Lung (tissue), 12 donors: Measurements from ENCODE around the gene PDCD6IP. TPM values are rescaled to one million over a fixed set of nuclear protein-coding genes. Genes with fewer than 3 reads are reported as not detected.

Source experiments
- ATAC-seq: fragments of 200-7000 bp; cut with Tn5 transposase; one replicate; pipeline ENCODE4 v1.9.1; 2020; ENCODE audit warnings: moderate number of reproducible peaks; ENCODE audit not compliant: insufficient read depth, low FRiP score
- DNase-seq, 3 donors: peaks; one replicate each; pipeline ENCODE4 v3.0.0-alpha.2; 2013 to 2017
- H3K27ac ChIP-seq, 2 donors: one replicate each; pipeline ENCODE4 v1.5.1; 2013; ENCODE audit warnings: mild to moderate bottlenecking in 2 of 2, moderate library complexity in 2 of 2, control low read depth in 1 of 2, inconsistent platforms in 1 of 2, low read depth in 1 of 2, low read length in 1 of 2
- H3K27me3 ChIP-seq, 3 donors: one replicate each; pipeline ENCODE4 v1.5.1; 2013; ENCODE audit warnings: low read length in 2 of 3; ENCODE audit not compliant: control insufficient read depth in 3 of 3, insufficient read depth in 3 of 3
- H3K36me3 ChIP-seq, 4 donors: one replicate each; pipeline ENCODE4 v1.5.1; 2013; ENCODE audit warnings: low read length in 4 of 4, mild to moderate bottlenecking in 1 of 4, moderate library complexity in 1 of 4; ENCODE audit not compliant: control insufficient read depth in 4 of 4, insufficient read depth in 4 of 4
- H3K4me1 ChIP-seq, 5 donors: one replicate each; pipeline ENCODE4 v1.5.1; 2013; ENCODE audit warnings: low read length in 5 of 5, mild to moderate bottlenecking in 2 of 5, moderate library complexity in 1 of 5; ENCODE audit not compliant: control insufficient read depth in 5 of 5, insufficient read depth in 5 of 5
- H3K4me3 ChIP-seq: one replicate; pipeline ENCODE4 v1.5.1; 2013; ENCODE audit warnings: mild to moderate bottlenecking, control low read depth, moderate library complexity
- H3K9ac ChIP-seq, 2 donors: one replicate each; pipeline ENCODE4 v1.5.1; 2013; ENCODE audit warnings: low read length in 2 of 2, control low read depth in 1 of 2; ENCODE audit not compliant: insufficient read depth in 1 of 2
- H3K9me3 ChIP-seq, 4 donors: one replicate each; pipeline ENCODE4 v1.5.1; 2013; ENCODE audit warnings: low read length in 3 of 4, mild to moderate bottlenecking in 1 of 4, moderate library complexity in 1 of 4; ENCODE audit not compliant: control insufficient read depth in 4 of 4, insufficient read depth in 3 of 4
- CTCF ChIP-seq: IDR thresholded peaks from 2 replicates; pipeline ENCODE4 v1.5.1; 2012; ENCODE audit warnings: mild to moderate bottlenecking; ENCODE audit errors: control extremely low read depth, extremely low read depth
- WGBS, 2 donors: extraction: QIAGEN DNeasy Blood & Tissue Kit; methylation state at CpG; one replicate each; pipeline ENCODE4 v1.1.7; 2013; 5-methylcytosine and 5-hydroxymethylcytosine counted together
- polyA plus RNA-seq, 2 donors: library from polyadenylated mRNA; stranded (reverse); fragments of 200-250 nt; gene quantifications; one replicate each; pipeline ENCODE4 v1.2.1, GENCODE V29; 2013
- total RNA-seq, 2 donors: library from RNA; depleted of rRNA in 1 of 2; stranded (reverse); fragments of >200 nt in 1 of 2; gene quantifications; one replicate each; pipeline ENCODE4 v1.2.1, GENCODE V29; 2014 to 2021
- donor health status: control.
- donor health status: control.
- donor health status: Bipolar disorder and iron deficiency.
- donor health status: healthy.
- donor health status: DM: yes; HTN: yes; CAD: no.

The PDCD6IP gene
- total and polyA plus RNA-seq, 4 donors: 33.8 to 372 (median 163) TPM

- Histone ChIP-seq H3K27me3 (no peaks in the 10 kb centered on the region), H3K4me1 (peaks cover 0 to 6% (median 0%) of the 10 kb centered on the region in 5 donors), H3K36me3 (no peaks in the 10 kb centered on the region), H3K9ac (no peak overlapping the region), H3K27ac (no peak overlapping the region), H3K9me3 (no peaks in the 10 kb centered on the region), H3K4me3 (no peak overlapping the region)
- no peak for TF ChIP-seq CTCF
- 91 to 94% methylated on average over 14 of the region's 14 CpGs for WGBS, 2 donors
- DNase-seq: no peak
- no peak for ATAC-seq
Measured at GRCh38 chr3:33881156-33882064, 83.0 kb downstream of the PDCD6IP start.

- TF ChIP-seq CTCF: no peak
- Histone ChIP-seq H3K4me1 (peaks cover 0 to 4% (median 0%) of the 10 kb centered on the region in 5 donors), H3K9ac (no peak overlapping the region), H3K27me3 (no peaks in the 10 kb centered on the region), H3K36me3 (no peaks in the 10 kb centered on the region), H3K4me3 (no peak overlapping the region), H3K27ac (no peak overlapping the region), H3K9me3 (no peaks in the 10 kb centered on the region)
- WGBS, 2 donors: 92 to 96% methylated on average over 6 of the region's 6 CpGs
- ATAC-seq (no peak), DNase-seq (no peak)
Measured at GRCh38 chr3:33882296-33882695, 83.9 kb downstream of the PDCD6IP start.

GRCh38 chr3:33883538-33883950 lies 85.1 kb downstream of the PDCD6IP start:
- 6 to 15% methylated on average over 6 of the region's 6 CpGs for WGBS, 2 donors

More at GRCh38 chr3:33883538-33883950, 85.1 kb downstream of the PDCD6IP start:
- DNase-seq: peak in 2 of 3 donors; percentile 63 to 64
- Histone ChIP-seq H3K4me1 (peaks cover 0 to 4% (median 0%) of the 10 kb centered on the region in 5 donors), H3K27me3 (no peaks in the 10 kb centered on the region), H3K9ac (peak overlapping the region in 1 of 2 donors; percentile 42), H3K4me3 (no peak overlapping the region), H3K36me3 (no peaks in the 10 kb centered on the region), H3K27ac (no peak overlapping the region), H3K9me3 (no peaks in the 10 kb centered on the region)
- peak; percentile 76 for TF ChIP-seq CTCF
- ATAC-seq: no peak
